Fibroblast of lung (primary cell): ENCODE data around the gene NEURL2.

Source experiments
- EZH2 ChIP-seq: IDR thresholded peaks from 2 replicates; pipeline ENCODE4 v1.5.1; 2012; ENCODE audit warnings: low read length, control low read depth, mild to moderate bottlenecking; ENCODE audit errors: missing control alignments
- TF ChIP-seq, protein P1 (sequence below), 2 donors: IDR thresholded peaks in 1 of 2; conservative IDR thresholded peaks in 1 of 2; 1 replicate in 1 of 2; 2 replicates in 1 of 2; pipeline ENCODE4 v1.5.1; 2011 to 2012; ENCODE audit warnings: low read length in 2 of 2, control low read depth in 1 of 2, inconsistent platforms in 1 of 2, low read depth in 1 of 2, mild to moderate bottlenecking in 1 of 2

DNA sequence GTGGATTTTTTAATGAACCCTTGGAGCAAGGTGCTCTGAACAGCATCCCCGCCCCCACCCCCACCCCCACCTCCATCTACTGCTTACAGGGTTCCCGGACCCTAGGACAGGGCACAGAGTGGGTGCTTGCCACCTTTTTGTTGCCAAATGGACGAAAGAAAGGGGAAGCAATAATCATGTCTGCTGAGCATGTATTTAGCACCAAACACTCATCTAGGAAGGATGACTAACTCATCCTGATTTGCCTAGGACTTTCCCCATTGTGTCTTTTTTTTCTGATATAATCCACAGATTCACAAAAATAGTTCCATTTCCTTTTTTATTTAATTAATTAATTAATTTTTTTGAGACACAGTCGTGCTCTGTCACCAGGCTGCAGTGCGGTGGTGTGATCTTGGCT, 22.1 kb upstream of the NEURL2 start:
- TF ChIP-seq, protein P1, sequence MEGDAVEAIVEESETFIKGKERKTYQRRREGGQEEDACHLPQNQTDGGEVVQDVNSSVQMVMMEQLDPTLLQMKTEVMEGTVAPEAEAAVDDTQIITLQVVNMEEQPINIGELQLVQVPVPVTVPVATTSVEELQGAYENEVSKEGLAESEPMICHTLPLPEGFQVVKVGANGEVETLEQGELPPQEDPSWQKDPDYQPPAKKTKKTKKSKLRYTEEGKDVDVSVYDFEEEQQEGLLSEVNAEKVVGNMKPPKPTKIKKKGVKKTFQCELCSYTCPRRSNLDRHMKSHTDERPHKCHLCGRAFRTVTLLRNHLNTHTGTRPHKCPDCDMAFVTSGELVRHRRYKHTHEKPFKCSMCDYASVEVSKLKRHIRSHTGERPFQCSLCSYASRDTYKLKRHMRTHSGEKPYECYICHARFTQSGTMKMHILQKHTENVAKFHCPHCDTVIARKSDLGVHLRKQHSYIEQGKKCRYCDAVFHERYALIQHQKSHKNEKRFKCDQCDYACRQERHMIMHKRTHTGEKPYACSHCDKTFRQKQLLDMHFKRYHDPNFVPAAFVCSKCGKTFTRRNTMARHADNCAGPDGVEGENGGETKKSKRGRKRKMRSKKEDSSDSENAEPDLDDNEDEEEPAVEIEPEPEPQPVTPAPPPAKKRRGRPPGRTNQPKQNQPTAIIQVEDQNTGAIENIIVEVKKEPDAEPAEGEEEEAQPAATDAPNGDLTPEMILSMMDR (conservative IDR thresholded peaks at IDR 0.05 in 1 of 2, IDR thresholded peaks at IDR 0.05 in 1 of 2; ENCODE audit: low read depth in 1 of 2, low read length in 2 of 2) = no peak
- no peak for TF ChIP-seq EZH2
